Activated T-cell treated with anti-CD3 and anti-CD28 coated beads for 1 hour (primary cell): Measurements from ENCODE around the gene FAM83G.

Experiments used
- DNase-seq: peaks from one replicate; pipeline ENCODE4 v3.0.0-alpha.2; 2020; ENCODE audit warnings: low read depth

The FAM83G gene

DNA sequence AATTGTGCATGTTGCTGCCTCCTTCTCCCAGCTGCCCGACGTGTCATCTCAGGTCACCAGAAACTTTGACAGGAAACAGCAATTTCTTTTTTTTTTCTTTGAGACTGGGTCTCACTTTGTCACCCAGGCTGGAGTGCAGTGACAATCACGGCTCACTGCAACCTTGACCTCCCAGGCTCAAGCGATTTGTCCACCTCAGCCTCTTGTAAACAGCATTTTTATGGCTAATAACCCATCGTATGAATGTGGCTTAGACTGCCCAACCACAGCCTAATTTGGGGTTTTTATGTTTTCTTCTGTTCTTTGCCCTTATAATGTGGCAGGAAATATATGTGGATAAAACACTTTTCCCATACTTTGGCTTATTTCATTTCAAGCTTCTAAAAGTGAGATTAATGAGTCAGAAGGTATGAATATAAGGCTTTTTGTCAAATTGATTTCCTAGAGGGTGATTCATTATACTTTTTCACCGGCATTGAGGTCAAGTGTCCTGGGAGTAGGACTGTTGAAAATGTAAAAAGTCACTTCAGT is 83.6 kb downstream of the FAM83G start:
- no peak for DNase-seq

GRCh38 chr17:18919963-18920362 is 84.6 kb downstream of the FAM83G start:
- no peak for DNase-seq
